NCI-H2107 treated with DMSO at 0.1 percent for 48 hours (cell line): Measurements from ENCODE around the gene NEK6.
A peak's percentile ranks its signal among the peaks of the same experiment; 100 is the strongest.

ENCODE experiments used
- DNase-seq: peaks from one replicate; lab custom pipeline; 2025; ENCODE audit not compliant: unreplicated experiment; lab: John Stamatoyannopoulos, UW

Gene NEK6

GRCh38 chr9:124274738-124275137 lies 17.0 kb downstream of the NEK6 start:
- no peak for DNase-seq

GRCh38 chr9:124277420-124277819 lies 19.7 kb downstream of the NEK6 start:
- DNase-seq = no peak

DNA sequence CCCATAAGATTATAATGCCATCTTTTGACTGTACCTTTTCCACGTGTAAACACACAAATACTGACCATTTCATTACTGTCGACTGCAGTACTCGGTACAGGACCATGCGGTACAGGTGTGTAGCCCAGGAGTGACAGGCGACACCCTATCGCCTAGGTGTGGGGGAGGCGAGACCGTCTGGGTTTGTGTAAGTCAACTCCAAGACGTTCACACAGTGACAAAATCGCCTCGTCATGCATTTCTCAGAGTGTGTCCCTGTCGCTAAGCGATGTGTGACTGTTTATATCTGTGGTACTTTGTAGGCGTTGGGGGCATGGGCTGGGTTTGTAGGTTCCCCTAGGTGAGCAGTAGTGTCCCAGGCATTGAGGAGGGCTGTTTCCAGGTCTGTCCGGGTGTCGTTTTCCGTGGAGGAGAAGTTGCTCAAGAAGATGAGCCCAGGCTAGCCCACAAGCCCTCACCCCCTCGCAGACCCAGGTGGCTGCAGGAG lies 20.3 kb downstream of the NEK6 start:
- DNase-seq = no peak

DNA sequence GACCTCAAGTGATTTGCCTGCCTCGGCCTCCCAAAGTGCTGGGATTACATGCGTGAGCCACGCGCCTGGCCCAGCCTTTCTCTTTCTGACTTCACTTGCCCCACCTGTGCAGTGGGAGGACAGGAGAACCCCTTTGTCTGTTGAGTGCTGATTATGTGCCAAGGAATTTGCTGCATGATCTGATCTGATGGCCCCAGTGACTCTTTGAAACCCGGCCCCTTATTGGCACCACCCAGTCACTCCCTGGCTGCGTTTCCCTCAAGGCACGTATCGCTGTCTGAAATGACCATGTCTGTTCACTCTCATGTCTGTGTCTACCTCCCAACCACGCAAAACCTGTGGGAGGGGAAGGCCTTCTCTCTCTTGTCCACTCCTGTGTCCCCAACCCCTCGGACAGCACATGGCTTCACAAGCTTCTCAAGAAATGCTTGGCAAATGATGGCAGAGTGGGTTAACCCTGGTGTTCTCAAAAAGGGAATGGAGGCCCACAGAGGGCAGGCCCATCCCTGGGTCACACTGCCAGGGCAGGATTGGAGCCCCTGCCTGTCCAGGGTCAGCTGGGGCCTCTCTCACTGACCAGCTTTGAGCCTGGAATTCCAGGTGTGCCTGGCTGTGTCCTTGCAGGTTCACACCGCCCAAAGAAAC lies 21.9 kb downstream of the NEK6 start:
- DNase-seq = no peak

DNA sequence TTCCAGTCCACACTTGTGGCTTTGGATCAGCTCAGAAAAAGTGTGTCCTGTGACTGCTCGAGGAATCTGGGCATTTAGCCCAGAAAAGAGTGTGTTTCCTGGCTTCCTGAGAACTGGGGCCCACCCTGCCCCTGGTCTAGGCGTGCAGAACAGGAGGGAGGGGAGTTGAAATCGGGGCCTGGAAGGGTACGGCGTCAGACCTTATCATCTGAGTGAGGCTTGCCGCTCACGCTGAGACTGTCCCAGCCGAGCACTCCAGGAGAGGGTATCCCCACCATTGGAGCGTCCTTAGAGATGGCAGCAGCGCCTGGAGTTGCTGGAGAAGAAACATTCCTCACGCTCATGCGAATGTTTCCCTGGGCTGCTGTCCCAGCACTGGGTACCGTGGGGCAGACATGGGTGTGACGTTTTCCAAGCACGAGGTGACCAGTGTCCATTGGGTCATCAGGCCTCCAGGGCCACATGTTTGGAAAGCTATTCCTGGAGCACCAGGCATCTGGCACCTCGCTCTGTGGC lies 22.5 kb downstream of the NEK6 start:
- no peak for DNase-seq

- DNase-seq = no peak
Measured at GRCh38 chr9:124281931-124282371, 24.2 kb downstream of the NEK6 start.

DNA sequence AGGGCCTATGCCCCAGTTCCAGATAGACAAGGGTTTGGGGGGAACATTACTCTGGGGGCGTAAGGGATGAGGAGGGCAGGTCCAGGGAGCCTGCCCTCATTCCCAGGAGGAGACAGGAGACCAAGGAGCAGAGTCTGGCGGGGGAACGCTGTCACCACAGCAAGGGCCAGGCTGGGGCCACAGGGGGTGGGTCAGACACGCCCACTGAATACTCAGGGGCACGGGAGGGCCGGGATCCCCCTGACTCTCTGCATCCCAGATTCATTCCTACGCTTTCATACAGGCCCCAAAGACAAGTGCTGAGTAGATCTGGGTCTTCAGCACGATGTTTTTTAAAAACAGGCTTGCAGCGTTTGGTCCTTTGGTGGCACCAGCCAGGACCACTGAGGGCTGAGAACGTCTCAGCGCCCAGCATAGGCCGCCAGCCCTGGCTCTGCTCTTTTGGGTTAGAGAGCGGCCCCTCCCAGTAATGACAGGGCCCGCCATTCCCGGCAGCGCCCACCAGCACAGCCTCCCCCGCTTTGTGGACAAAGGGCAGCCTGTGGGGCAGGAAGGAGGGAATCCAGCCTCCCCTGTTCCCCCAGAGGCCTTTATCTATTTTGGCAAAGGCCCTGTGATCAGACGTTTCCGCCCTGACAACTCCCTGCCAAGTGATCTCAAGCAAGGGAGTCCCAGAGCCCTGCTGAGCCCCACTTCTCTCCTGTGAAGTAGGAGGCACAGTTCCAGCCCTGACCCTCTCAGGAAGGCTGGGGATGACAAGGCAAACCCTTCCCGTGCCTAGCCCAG lies 24.9 kb downstream of the NEK6 start:
- DNase-seq = no peak

DNA sequence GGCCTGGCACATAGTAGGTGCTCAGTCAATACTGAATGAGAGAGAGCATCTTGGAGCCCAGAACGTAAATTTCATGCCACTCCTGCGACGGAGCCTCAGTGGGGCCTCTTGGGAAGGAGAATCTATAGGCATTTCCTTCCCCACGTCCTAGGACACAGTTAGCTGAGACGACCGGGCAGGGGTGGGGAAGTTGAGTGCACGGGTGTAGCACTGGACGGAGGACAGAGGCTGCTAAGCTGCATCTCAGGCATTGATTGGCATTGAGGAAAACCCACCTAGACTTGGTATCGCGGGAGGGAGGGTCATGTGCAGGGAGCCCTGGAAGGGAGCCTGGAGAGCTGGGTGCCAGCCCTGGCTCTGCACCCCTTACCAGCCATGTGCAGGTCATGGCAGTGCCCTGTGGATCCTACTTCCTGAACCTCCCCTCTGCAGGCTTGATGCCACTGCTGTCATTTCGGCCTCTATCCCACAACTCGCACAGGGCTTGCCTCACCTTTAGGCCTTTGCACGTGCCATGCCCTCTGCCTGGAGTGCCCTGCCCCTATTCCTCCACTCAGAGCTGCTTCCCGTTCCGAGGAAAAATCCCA lies 25.6 kb downstream of the NEK6 start:
- DNase-seq = no peak

- no peak for DNase-seq
Measured at GRCh38 chr9:124284237-124284831, 26.6 kb downstream of the NEK6 start.

DNA sequence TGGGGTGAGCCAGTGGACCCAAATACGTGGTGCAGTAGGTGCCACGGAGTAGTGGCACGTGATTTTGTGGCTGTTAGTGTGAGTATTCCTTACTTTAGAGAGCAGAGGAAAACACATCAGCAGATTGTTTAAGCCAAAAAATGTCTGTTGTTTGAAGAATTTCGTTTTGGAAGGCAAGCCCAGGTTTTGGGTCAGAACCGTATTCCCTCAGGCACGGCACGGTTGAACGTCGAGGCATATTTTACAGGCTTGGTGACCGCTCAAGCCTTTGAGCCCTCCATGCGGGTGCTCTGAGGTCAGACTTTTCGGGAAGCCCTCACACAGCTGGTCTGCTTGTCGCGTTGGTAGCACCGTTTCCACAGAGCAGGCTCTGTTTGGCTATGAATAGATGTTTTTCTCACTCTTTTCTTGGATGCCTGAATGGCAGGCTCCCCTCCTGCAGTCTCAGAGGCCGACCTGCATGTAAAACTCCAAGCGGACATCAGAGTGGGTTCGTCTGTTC lies 27.2 kb downstream of the NEK6 start:
- no peak for DNase-seq

DNA sequence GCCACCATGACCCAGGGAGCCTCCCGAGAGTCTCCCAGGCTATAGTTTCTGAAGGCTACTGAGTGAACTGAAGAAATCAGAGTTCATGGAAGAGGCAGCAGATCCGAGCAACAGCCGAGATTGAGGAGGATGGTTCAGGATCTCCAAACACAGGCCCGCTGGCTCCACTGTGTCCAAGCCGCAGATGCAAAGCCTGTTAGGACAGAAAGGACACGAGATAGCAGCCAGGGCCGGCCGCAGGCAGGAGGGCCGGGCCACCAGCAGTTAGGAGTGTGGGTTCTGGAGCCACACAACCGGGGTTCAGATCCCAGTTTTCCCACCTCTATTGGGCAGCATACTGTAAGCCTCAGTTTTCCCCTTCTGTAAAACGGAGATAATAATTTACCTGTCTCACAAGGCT lies 27.7 kb downstream of the NEK6 start:
- DNase-seq = no peak

DNA sequence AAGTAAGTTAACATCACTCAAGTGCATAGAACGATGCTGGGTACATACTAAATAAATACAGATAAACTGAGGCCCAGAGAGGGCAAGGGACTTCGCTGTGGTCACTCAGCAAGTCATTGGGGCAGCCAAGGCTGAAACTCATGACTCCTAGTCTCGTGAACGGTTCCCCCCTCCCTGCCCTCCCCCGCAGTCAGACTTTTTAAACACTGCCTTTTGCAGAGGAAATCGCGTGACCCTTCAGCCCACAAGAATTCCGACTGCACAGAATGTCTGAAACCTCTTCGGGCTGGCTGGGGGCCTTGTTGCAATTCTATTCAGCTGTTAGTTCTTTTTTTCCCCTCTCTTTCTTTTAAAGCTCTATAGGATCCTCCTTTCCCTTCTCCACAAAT lies 28.1 kb downstream of the NEK6 start:
- no peak for DNase-seq

DNA sequence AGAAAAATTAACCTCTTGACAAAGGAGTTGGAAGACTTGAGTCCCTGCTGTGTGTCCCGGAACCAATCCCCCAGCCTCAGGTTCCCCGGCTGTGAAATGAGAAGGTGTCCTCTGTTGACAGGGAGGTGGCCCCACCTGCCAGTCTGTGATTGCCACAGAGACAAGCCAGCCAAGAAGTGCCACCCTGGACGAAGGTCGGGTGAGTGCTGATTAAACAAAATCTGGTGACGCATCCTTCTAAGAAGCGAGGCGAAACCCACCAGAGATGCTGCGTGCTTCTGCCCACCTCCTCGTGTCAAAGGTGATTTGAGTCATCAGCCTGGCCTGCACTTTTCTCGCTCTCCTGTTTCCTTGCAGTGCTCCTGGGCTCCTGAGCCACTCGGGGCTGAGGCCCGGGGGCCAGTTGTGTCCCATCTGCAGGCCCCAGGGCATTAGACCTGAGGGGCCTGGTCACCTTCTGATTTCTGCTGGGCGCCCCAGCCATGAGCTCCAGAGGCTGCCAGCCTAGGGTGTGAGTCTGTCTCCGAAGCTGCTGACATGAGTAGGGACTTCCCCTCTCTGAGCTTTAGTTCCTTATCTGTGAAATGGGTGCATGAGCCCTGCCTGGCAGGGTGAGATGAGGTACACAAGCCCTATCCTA lies 28.7 kb downstream of the NEK6 start:
- DNase-seq = no peak

GRCh38 chr9:124290053-124290591 lies 32.4 kb downstream of the NEK6 start:
- peak; percentile 49 for DNase-seq

DNA sequence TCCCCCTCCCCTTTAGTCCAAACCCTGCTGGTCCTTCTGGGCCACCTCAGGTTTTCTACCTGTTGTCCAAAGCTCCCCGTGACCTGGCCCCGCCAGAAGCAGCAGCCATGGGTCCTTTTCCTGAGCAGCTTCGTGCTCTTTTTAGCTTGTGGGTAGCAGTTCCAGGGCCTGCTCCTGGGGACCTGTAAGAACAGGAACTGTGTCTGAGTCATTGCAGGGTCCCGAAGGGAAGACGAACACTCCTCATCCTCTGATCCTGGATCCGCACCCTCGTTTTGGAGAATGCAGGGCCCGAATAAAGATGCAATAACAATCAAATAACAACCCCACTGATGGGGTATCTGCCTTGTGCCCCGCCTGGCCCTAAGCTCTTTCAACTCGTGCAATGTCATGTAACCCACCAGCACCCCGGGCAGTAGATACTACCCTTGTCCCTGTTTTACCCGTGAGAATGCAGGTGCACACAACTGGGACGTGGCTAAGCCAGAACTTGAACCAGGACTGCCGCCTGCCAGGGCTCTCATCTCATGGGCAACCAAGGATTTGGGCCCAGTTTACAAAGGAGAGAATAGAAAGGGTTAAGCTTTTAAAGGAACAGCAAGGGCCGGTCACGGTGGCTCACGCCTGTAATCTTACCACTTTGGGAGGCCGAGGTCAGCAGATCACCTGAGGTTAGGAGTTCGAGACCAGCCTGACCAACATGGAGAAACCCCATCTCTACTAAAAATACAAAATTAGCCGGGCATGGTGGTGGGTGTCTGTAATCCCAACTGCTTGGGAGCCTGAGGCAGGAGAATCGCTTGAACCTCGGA lies 33.2 kb downstream of the NEK6 start:
- DNase-seq = no peak

GRCh38 chr9:124291801-124292396 lies 34.1 kb downstream of the NEK6 start:
- no peak for DNase-seq

DNA sequence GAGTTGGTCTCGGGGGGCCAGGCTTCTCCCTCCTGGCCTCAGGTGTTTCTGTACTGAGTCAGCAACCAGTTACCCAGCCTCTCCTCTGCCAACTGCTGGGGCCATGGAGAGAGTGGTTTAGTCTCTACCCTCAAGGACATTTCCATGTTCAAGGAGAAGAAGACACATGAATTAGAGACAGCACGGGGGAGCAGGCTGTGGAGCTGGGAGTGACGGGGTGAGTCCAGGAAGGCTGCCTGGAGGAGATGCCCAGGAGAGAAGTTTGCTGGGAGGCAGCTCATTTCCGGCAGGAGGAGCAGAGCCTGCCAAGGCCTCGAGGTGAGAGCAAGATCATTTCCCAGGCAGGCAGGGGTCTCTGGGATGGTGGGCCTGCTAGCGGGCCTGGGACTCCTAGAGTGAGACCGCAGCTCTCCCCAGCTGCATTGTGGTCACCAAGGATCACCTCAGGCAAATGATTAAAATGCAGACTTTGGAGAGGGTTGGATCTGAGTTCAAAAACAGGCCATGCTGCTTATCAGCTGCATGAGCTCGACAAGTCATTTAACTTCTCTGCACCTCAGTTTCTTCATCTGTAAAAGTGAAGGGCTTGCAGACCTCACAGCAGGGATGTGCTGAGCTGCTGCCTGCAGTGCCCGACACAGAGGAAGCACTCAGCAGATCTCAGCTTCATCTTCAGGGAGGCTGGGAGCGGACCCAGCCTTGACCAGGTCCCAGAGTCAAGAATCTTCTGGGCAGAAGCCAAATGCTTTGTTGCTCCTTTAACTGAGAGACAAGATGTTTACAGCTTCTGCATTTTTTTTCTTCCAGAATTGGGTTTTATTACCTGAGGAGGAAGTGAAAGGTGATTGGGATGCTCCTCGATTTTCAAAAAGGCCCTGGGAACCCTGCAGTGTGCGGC lies 35.2 kb downstream of the NEK6 start:
- no peak for DNase-seq
